ENCODE results near the gene SOD3. TPM values are rescaled to one million over a fixed set of nuclear protein-coding genes. Genes with fewer than 3 reads are reported as not detected.

The SOD3 gene
- total RNA-seq, 4 donors from 2014 or later = 3.7 to 24.3 (median 18.7) TPM

DNA sequence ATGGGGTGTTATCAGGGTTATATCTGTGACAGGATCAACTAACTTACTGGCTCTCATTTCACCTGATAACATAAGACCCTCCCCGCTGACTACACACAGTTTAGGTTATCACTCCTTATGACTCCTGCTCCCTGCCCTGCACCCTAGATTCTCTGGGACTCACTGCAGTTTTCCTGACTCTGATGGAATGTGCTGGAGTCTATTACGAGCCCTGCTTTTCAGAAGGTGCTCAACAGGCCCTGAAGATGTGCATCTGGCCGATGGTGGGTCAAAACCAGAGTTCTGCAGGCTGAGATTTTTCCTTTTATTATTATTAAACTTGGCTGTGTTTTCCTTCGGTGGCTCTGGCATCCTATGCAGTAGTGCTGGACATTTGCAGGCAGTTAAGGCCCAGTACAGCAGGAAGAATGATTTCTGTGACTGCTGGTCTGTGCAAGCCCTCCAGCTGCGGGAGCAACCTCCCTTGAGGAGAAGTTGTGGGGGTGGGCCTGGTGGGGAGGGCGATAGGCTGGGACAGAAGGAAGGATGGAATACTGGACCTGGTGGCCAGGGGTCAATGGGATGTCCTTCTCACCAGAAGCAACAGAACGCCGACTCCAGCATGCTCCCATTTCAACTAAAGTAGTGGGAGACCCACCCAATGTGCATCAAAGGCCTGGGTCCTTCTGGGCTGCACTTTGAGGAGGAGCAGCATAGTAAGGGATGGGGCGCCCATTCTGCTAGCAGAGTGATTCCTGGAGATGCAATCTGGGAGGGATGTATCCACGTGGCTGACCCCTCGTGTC is 11.0 kb downstream of the SOD3 start:
- no peaks in the 10 kb centered on the region for H3K36me3 ChIP-seq
- TF ChIP-seq, protein P1, sequence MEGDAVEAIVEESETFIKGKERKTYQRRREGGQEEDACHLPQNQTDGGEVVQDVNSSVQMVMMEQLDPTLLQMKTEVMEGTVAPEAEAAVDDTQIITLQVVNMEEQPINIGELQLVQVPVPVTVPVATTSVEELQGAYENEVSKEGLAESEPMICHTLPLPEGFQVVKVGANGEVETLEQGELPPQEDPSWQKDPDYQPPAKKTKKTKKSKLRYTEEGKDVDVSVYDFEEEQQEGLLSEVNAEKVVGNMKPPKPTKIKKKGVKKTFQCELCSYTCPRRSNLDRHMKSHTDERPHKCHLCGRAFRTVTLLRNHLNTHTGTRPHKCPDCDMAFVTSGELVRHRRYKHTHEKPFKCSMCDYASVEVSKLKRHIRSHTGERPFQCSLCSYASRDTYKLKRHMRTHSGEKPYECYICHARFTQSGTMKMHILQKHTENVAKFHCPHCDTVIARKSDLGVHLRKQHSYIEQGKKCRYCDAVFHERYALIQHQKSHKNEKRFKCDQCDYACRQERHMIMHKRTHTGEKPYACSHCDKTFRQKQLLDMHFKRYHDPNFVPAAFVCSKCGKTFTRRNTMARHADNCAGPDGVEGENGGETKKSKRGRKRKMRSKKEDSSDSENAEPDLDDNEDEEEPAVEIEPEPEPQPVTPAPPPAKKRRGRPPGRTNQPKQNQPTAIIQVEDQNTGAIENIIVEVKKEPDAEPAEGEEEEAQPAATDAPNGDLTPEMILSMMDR (IDR thresholded peaks at IDR 0.05) = no peak
- TF ChIP-seq POLR2A (IDR thresholded peaks at IDR 0.05) = no peak
- no peaks in the 10 kb centered on the region for H3K9me3 ChIP-seq
- H3K4me1 ChIP-seq = no peaks in the 10 kb centered on the region
- no peak for DNase-seq
- H3K27me3 ChIP-seq = no peaks in the 10 kb centered on the region
- no peak overlapping the region for H3K4me3 ChIP-seq
- no peak overlapping the region for H3K27ac ChIP-seq

DNA sequence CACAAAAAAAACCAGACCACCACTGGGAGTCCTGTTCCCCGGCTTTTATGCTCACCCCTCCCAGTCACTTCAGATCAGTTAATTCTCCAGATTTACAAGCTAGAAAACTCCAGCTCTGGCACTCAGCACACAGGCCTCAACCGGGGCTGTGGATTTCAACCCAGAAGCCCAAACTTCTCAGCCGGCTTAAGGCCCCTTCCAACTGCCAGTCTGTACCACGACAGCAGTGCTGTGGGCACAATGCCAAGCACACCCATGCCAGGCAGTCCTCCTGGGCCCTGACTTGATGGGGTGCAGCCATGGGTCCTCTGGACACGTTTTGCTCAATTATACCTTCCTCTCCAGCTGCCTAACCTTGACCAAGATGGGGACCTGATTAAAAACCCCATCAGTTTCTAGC is 12.2 kb downstream of the SOD3 start:
- H3K27ac ChIP-seq = no peak overlapping the region
- no peaks in the 10 kb centered on the region for H3K27me3 ChIP-seq
- no peaks in the 10 kb centered on the region for H3K4me1 ChIP-seq
- H3K36me3 ChIP-seq = no peaks in the 10 kb centered on the region
- TF ChIP-seq POLR2A (IDR thresholded peaks at IDR 0.05) = no peak
- TF ChIP-seq, protein P1 (IDR thresholded peaks at IDR 0.05) = no peak
- H3K9me3 ChIP-seq = no peaks in the 10 kb centered on the region
- no peak overlapping the region for H3K4me3 ChIP-seq
- DNase-seq = no peak

DNA sequence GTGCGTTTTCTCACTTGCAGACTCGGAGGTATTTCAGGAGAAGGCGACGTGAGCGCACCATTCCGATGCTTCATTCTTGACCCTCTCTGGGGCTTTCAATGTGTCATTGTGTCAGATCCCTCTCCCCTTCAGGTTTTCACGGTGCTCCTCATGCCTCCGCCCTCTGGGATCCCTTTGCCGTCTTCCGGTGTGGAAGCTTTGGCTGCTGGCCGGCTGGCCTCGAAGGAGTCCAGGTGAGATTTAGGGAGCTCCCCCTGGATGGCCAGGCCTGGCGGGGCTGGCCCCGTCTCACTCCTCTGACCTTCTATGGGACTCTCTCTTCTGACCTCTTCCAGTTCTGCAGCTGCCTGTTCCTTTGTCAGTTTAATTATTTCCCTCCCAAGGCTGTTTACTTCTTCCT is 12.9 kb downstream of the SOD3 start:
- Histone ChIP-seq H3K9me3 (no peaks in the 10 kb centered on the region), H3K4me1 (no peaks in the 10 kb centered on the region), H3K27me3 (no peaks in the 10 kb centered on the region), H3K27ac (no peak overlapping the region), H3K4me3 (no peak overlapping the region), H3K36me3 (no peaks in the 10 kb centered on the region)
- DNase-seq = no peak
- TF ChIP-seq POLR2A (IDR thresholded peaks at IDR 0.05) = no peak
- TF ChIP-seq, protein P1 (IDR thresholded peaks at IDR 0.05) = no peak

DNA sequence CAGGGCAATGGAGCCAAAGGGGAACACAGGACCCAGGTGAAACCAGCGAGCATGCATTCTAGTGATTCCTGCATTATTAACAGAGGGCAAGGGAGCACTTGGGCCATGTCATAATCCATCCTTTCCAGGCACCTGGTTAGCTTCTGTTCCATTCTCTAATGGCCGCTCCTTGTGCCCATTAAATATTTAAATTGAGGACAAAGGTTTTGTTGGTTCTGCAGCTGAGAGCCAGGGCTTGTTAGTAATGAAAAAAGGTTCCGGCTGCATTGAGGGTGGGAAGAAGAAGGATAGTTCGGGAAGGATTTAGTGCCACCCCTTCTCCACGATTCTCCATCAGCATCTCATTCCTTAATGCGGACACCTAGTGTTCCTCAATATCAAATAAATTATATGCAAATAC is 13.6 kb downstream of the SOD3 start:
- Histone ChIP-seq H3K4me1 (no peaks in the 10 kb centered on the region), H3K9me3 (no peaks in the 10 kb centered on the region), H3K27me3 (no peaks in the 10 kb centered on the region), H3K27ac (no peak overlapping the region), H3K4me3 (no peak overlapping the region), H3K36me3 (no peaks in the 10 kb centered on the region)
- no peak for DNase-seq
- no peak for TF ChIP-seq POLR2A (IDR thresholded peaks at IDR 0.05)
- TF ChIP-seq, protein P1 (IDR thresholded peaks at IDR 0.05) = no peak

DNA sequence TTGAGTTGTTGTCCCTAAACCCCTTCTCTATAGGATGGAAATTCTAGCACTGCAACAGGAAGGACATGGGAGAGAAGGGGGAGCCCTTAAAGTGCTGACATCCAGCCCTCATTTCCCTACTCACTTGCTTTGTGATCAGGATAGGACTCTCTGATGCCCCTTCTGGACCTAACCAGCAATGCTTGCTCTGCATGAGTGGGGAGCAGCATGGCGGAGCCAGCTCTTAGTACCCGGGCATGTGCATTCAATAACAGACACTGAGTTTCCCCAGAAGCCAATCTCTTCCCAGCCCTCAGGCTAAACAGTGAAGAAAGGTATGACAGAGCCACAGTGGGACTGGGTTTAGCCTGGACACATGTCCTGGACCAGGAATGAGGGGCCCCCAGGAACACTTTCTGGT is 14.0 kb downstream of the SOD3 start:
- Histone ChIP-seq H3K27me3 (no peaks in the 10 kb centered on the region), H3K9me3 (no peaks in the 10 kb centered on the region), H3K4me3 (no peak overlapping the region), H3K4me1 (no peaks in the 10 kb centered on the region), H3K27ac (peak overlapping the region in 1 of 4 donors; percentile 0), H3K36me3 (no peaks in the 10 kb centered on the region)
- DNase-seq = no peak
- TF ChIP-seq POLR2A (IDR thresholded peaks at IDR 0.05) = no peak
- TF ChIP-seq, protein P1 (IDR thresholded peaks at IDR 0.05) = no peak
